ENCODE results near the gene ITPKB.
"Not testable (repeated sequence)": the region's sequence is repeated elsewhere in the genome, so short reads cannot be mapped to it uniquely, and the experiment has no call there.

Gene ITPKB

DNA sequence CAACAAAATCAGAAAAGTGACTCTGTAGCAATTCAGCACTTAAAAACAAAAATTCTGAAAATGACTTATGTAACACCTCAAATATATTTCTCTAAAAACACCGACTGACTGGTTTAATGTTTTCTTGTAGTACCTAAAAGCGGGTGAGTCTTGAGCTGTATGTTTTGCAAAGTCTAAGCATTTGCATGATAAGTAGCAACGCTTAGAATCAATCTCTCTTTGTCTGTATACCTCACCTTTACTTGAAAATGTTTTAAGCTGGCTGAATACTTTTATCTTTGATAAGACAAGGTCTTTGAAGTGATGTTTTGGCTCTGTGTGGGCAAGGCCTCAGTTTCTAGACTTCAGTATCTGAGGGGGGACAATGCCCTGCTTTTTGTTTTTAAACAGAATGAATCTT is 8.2 kb downstream of the ITPKB start:
- Mint-ChIP-seq H3K9me3 (no peaks in the 10 kb centered on the region), H3K27me3 (ENCODE audit: low read depth) (no peaks in the 10 kb centered on the region), H3K4me3 (peak overlapping the region; percentile 81), H3K4me1 (ENCODE audit: low read depth) (peaks cover 87% of the 10 kb centered on the region), H3K36me3 (ENCODE audit: low read depth) (peaks cover 85% of the 10 kb centered on the region), H3K27ac (peak overlapping the region; percentile 75)
- no peak for DNase-seq (ENCODE audit: low spot score)

DNA sequence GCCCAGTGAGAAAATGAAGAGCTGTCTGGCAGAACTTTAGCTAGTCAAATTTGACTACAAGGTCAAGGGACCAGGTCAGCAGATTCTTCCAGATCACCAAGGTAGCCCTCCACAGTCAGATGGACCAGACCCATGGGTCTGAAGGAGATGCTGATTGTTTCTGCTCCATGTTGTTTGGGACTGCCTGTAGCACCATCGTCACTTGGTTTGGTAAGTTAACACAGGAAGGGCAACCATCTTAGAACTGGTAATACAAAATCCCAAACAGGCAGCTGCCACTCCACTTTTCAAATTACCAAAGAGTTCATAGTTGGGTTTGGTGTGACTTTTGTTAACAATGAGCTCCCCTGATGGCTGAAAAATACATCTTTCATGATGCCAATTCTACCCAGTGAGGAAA is 9.0 kb downstream of the ITPKB start:
- Mint-ChIP-seq H3K27ac (peak overlapping the region; percentile 57), H3K9me3 (no peaks in the 10 kb centered on the region), H3K27me3 (ENCODE audit: low read depth) (no peaks in the 10 kb centered on the region), H3K4me1 (ENCODE audit: low read depth) (peaks cover 88% of the 10 kb centered on the region), H3K4me3 (peak overlapping the region; percentile 81), H3K36me3 (ENCODE audit: low read depth) (peaks cover 85% of the 10 kb centered on the region)
- DNase-seq (ENCODE audit: low spot score), result no peak

DNA sequence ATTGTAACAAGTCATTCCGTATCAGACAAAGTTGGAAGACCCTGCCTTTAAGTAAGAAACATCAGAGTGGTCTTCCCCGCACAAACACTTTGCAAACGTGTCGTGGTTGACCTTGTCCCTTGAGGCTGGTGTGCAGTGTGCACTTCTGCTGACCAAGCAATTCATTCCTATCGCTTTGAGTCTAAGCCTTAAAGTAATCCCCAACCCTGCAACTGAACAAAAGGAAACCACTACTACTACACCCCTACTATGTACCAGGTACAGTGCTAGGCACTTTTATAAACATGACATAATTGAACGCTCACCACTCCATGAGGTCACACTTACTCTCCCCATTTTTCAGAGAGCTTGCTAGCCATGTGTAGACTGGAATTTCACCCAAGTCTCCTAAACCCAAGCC is 10.6 kb downstream of the ITPKB start:
- Mint-ChIP-seq H3K27ac (peak overlapping the region; percentile 94), H3K4me1 (ENCODE audit: low read depth) (peaks cover 89% of the 10 kb centered on the region), H3K27me3 (ENCODE audit: low read depth) (no peaks in the 10 kb centered on the region), H3K36me3 (ENCODE audit: low read depth) (peaks cover 83% of the 10 kb centered on the region), H3K9me3 (no peaks in the 10 kb centered on the region), H3K4me3 (peak overlapping the region; percentile 81)
- no peak for DNase-seq (ENCODE audit: low spot score)

DNA sequence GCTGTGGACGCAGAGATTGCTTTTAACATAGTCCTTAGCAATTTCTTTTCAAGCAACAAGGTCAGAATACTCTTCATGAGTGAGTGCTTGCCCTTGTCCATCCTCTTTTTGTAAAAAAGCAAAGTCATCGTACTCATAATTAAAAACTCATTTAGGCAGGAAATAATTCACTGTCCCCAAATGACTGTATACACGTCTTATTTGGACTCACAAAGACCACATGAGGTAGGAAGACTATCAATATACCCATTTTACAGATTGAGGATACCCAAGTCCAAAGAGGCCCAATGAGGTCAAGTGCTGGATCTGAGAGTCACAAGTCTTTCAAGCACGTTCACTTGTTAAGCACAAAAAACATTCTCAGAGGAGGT is 13.2 kb downstream of the ITPKB start:
- H3K4me3 Mint-ChIP-seq, result peak overlapping the region; percentile 69
- DNase-seq (ENCODE audit: low spot score), result no peak
- H3K9me3 Mint-ChIP-seq, result no peaks in the 10 kb centered on the region
- H3K27me3 Mint-ChIP-seq (ENCODE audit: low read depth), result no peaks in the 10 kb centered on the region
- peak overlapping the region; percentile 94 for H3K27ac Mint-ChIP-seq
- peaks cover 76% of the 10 kb centered on the region for H3K36me3 Mint-ChIP-seq (ENCODE audit: low read depth)
- peaks cover 84% of the 10 kb centered on the region for H3K4me1 Mint-ChIP-seq (ENCODE audit: low read depth)

DNA sequence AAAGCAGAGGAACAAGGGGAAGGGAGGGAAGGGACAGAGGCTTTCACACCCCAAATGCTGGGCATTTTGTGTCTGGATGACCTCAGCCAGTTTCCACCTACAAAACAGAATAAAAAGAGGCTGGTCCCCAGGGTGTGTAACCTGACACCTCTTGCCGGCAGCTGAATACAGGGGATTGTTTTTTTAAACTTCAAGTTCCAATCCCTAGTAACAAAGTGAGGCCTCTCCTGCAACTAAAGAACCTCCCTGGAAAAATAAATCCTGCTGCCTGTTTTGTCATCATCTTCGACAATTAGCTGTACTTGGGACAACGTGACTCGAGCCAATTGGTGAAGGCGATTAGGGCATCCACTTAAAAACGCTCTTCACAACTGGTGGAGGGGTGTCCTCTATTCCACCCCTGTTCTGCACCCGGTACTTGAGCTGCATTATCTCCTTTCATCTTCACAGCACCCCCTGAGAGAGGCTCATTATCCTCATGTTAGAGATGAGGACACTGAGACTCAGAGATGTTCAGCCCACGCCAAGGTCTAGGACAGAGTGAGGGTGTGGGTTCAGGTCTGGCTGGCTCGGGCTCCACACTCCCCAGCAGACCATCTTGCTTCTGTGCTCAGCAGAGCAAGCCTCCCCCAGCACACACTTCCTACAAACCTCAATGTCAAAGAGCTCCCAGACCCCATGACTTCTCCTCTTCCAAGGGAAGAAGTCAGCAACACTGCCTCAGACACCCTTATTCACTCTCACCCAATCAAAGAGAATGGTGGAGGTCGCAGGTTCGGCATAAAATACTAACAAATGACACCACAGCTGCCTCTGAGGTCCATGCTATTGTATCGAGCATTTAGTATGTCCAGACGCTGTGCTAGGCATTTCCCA is 15.2 kb downstream of the ITPKB start:
- no peak for DNase-seq (ENCODE audit: low spot score)
- Mint-ChIP-seq H3K9me3 (no peaks in the 10 kb centered on the region), H3K36me3 (ENCODE audit: low read depth) (peaks cover 67% of the 10 kb centered on the region), H3K27ac (peak overlapping the region; percentile 70), H3K4me1 (ENCODE audit: low read depth) (peaks cover 80% of the 10 kb centered on the region), H3K4me3 (peak overlapping the region; percentile 69), H3K27me3 (ENCODE audit: low read depth) (no peaks in the 10 kb centered on the region)

DNA sequence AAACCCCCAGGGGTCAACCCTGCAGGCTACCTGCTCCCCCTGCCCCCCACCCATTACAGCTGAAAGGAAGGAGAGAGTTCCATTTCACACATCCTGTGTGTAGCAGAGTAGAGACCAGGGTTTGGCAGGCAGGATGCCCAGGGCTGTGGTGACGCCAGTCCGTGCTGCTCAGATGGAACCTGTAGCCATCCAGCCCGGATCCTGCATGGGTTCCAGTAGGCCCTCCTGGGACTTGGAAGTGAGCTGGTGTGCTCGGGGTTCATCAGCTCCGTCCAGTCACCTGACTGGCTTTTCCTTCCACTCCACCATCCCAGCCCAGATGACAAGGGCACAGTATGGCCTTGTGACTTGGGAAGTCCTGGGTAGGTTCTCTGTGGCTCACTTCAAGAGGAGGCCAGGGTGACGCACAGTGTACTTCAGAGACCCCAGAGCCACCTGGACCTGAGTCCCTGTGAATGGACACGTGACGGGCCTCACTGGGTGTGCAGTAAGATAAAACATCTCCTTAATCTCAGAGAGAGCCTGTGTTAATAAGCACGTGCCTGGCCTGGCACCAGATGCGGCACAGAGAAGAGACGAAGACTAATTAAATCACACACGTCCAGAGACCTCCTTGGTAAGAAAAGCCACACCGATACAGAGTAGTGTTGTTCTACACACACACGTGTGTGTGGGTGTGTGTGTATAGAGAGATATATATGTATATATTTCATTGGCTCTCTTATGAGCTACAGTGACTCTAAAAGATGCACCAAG is 16.0 kb downstream of the ITPKB start:
- peak overlapping the region; percentile 77 for H3K27ac Mint-ChIP-seq
- no peak for DNase-seq (ENCODE audit: low spot score)

DNA sequence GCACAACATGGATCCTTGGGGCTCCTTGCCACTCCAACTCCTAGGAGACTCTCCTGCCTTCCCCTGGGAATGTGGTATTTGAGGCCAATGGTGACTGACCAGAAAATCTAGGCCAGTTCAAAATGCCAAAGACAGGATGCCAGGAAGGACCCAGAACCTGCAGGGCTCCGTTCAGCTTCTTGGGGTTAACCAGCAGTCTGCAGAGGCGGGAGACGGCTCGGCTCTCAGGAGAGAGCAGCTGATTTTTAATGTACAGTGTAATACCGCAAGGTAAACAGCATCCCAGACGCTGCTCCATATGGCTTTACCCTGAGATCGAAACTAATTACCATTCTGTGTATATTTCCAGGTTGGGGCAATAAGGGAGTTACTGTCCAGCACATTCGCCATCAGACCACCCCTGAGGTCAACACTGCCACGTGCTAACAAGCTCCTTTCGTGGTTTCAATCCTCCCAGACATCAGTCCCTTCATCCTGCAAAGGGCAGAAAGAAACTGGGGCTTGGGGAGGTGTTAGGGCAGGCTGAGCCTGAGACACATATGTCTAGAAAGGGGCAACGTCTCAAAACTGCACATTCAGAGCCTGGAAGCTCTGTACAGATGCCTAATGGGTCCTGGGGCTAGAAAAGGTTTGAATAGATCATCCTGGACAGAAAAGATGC is 16.7 kb downstream of the ITPKB start:
- no peaks in the 10 kb centered on the region for H3K9me3 Mint-ChIP-seq
- peak overlapping the region; percentile 64 for H3K4me3 Mint-ChIP-seq
- H3K27me3 Mint-ChIP-seq (ENCODE audit: low read depth), result no peaks in the 10 kb centered on the region

More for the DNA sequence above, 16.0 kb downstream of the ITPKB start:
- Mint-ChIP-seq H3K4me3 (peak overlapping the region; percentile 68), H3K9me3 (no peaks in the 10 kb centered on the region), H3K36me3 (ENCODE audit: low read depth) (peaks cover 66% of the 10 kb centered on the region), H3K4me1 (ENCODE audit: low read depth) (peaks cover 74% of the 10 kb centered on the region), H3K27me3 (ENCODE audit: low read depth) (no peaks in the 10 kb centered on the region)

DNA sequence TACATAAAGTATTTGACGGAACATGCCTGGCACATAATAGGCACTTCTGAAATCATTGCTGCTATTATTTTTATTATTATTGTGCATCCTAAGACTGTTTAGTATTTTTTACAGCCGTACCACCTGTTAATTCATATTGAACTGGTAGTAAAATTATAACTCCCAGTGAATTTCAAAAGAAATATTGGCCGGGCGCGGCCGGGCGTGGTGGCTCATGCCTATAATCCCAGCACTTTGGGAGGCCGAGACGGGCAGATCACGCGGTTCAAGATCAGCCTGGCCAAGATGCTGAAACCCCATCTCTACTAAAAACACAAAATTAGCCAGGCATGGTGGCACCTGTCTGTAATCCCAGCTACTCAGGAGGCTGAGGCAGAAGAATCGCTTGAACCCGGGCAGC is 18.5 kb downstream of the ITPKB start:
- DNase-seq (ENCODE audit: low spot score); H3K27me3 Mint-ChIP-seq (ENCODE audit: low read depth); H3K27ac Mint-ChIP-seq; H3K9me3 Mint-ChIP-seq; H3K4me3 Mint-ChIP-seq: not testable (repeated sequence)
- Mint-ChIP-seq H3K36me3 (ENCODE audit: low read depth) (peaks cover 47% of the 10 kb centered on the region), H3K4me1 (ENCODE audit: low read depth) (peaks cover 63% of the 10 kb centered on the region)

More for the DNA sequence above, 16.7 kb downstream of the ITPKB start:
- H3K36me3 Mint-ChIP-seq (ENCODE audit: low read depth), result peaks cover 58% of the 10 kb centered on the region
- peaks cover 72% of the 10 kb centered on the region for H3K4me1 Mint-ChIP-seq (ENCODE audit: low read depth)
- peak overlapping the region; percentile 54 for H3K27ac Mint-ChIP-seq
- DNase-seq (ENCODE audit: low spot score), result no peak

DNA sequence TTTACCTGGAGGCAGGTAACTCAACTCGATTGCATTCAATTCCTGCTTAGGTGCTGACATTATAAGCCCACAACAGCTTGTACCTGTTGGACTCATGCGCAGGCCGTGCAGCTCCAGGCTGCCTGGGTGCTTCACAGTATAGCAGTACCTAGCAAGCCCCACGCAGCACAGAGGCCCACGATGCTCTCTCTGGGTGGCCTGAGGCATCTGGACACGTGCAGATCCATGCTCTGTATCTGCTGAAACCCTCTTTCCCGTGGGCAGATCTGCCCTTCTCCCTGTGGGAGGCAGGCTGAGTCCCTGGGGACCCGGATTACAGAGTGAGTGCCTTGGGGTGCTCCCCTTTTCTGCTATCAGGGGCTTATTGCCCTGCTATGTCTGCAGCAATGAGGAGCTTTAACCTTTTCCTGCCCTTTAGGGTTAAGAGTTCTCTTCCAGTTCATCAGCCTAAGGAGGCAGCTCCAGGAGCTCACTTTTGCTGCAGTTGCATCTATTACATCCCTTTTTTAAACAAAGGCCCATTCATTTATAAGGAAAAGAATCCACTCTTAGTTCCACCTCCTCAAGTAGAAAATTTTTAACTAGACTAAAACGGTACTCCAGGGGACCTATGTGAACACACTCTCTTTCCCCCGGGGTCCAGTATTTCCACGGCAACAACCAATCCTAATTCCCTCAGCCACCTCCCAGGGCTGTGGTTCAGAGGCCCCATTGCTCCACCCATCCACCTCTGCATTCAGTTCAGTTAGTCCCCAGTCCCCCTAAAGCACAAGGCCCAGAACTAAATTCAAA is 19.3 kb downstream of the ITPKB start:
- H3K27ac Mint-ChIP-seq, result no peak overlapping the region
- no peaks in the 10 kb centered on the region for H3K9me3 Mint-ChIP-seq
- H3K27me3 Mint-ChIP-seq (ENCODE audit: low read depth), result no peaks in the 10 kb centered on the region
- no peak overlapping the region for H3K4me3 Mint-ChIP-seq
- no peak for DNase-seq (ENCODE audit: low spot score)
- H3K4me1 Mint-ChIP-seq (ENCODE audit: low read depth), result peaks cover 58% of the 10 kb centered on the region
- peaks cover 45% of the 10 kb centered on the region for H3K36me3 Mint-ChIP-seq (ENCODE audit: low read depth)

DNA sequence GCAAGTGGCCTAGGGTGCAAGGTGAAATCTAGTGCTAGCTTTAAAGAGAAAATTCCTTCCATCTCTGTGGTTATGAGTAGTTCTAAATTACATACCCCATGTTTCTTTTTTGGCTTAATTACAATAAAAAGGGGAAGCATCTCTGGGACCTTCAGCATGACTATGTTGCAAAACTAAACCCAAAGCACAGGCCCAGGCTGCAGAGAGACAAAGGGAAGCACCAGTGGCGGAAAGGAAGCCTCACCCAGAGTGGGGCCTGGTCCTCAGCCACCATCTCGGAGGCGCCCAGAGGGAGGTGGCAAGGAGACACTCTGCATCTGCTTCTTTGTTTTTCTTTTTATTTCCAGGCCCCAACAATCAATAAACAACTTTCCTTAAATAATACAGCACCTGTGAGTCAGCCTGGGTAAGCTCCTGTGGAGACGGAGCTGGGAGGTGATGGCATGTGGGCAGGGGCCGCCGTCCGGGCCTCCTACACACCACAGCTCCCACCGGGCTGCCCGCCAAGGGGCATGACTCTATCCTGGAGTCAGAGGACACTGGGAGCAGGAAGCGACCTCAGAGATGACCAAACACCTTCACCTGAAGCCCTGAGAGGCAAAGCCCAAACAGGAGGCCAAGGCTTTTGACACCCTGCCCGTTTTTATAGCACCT is 21.7 kb downstream of the ITPKB start:
- H3K27ac Mint-ChIP-seq, result peak overlapping the region; percentile 9
- DNase-seq (ENCODE audit: low spot score), result no peak
- peaks cover 5% of the 10 kb centered on the region for H3K9me3 Mint-ChIP-seq
- H3K36me3 Mint-ChIP-seq (ENCODE audit: low read depth), result peaks cover 44% of the 10 kb centered on the region
- no peaks in the 10 kb centered on the region for H3K27me3 Mint-ChIP-seq (ENCODE audit: low read depth)
- peaks cover 51% of the 10 kb centered on the region for H3K4me1 Mint-ChIP-seq (ENCODE audit: low read depth)
- H3K4me3 Mint-ChIP-seq, result peak overlapping the region; percentile 47

DNA sequence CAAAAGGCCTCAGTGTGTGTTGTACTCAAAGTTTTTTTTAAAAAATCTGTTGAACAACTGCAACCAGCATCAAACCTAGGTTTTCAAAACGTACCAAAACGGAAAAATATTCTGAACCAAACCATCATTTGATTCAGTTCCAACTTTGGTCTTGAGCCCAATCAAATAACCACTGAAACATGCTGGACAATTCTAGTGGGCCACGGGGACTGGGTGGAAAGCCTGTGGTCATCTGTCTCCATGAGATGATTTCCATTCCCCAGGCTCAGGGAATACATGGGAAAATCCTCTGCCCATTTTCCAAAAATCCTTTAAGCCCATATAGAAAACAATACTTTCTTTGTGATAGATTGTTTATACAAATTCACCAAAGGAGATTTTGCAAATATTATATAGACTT is 22.5 kb downstream of the ITPKB start:
- no peak overlapping the region for H3K4me3 Mint-ChIP-seq
- H3K9me3 Mint-ChIP-seq, result peaks cover 5% of the 10 kb centered on the region
- peaks cover 41% of the 10 kb centered on the region for H3K36me3 Mint-ChIP-seq (ENCODE audit: low read depth)
- peaks cover 54% of the 10 kb centered on the region for H3K4me1 Mint-ChIP-seq (ENCODE audit: low read depth)
- no peaks in the 10 kb centered on the region for H3K27me3 Mint-ChIP-seq (ENCODE audit: low read depth)
- no peak for DNase-seq (ENCODE audit: low spot score)
- H3K27ac Mint-ChIP-seq, result no peak overlapping the region

DNA sequence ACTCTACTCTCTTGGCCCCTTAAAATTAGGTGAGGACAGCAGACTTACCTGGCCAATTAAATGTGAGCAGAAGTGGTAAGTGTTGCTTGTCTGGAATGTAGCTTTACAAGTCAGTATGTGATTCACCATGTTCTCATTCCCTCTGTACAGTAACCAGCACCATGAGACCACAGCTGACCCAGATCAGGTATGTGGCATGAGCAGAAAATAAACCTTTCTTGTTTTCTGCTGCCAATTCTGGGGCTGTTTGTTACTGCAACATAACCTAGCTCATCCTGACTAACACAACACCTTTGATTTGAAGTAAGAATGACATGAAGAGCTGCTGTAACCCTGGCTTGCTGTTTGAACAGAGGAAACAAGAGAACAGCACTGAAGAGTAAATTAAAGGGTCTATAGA is 24.9 kb downstream of the ITPKB start:
- no peak for DNase-seq (ENCODE audit: low spot score)
- H3K4me1 Mint-ChIP-seq (ENCODE audit: low read depth), result peaks cover 67% of the 10 kb centered on the region
- peaks cover 5% of the 10 kb centered on the region for H3K9me3 Mint-ChIP-seq
- no peaks in the 10 kb centered on the region for H3K27me3 Mint-ChIP-seq (ENCODE audit: low read depth)
- no peak overlapping the region for H3K4me3 Mint-ChIP-seq
- H3K36me3 Mint-ChIP-seq (ENCODE audit: low read depth), result peaks cover 36% of the 10 kb centered on the region
- H3K27ac Mint-ChIP-seq, result no peak overlapping the region
